Colon (tissue), 2 donors: ENCODE measurements around the gene C19orf81.
"Not testable (repeated sequence)": the region's sequence is repeated elsewhere in the genome, so short reads cannot be mapped to it uniquely, and the experiment has no call there.

Source experiments
- FAIRE-seq: peaks from 2 replicates; lab custom pipeline; 2012; peaks lifted over from hg19 to GRCh38; lab: Jason Lieb, UNC
- donor health status: control.
- donor health status: control.

C19orf81 gene

GRCh38 chr19:50649433-50650391, at the start of gene C19orf81:
C19orf81 (plus strand) TSS chr19:50649445; CDS start chr19:50649445, 0 bp downstream.
- no peak for FAIRE-seq

- FAIRE-seq = no peak
Observed at GRCh38 chr19:50601407-50602088, 47.7 kb upstream of the C19orf81 start.

GRCh38 chr19:50602089-50602422, 47.2 kb upstream of the C19orf81 start:
- FAIRE-seq = no peak

- FAIRE-seq = no peak
Observed at GRCh38 chr19:50602496-50602895, 46.7 kb upstream of the C19orf81 start.

GRCh38 chr19:50602935-50603334, 46.3 kb upstream of the C19orf81 start:
- FAIRE-seq = no peak

- FAIRE-seq = not testable (repeated sequence)
Observed at GRCh38 chr19:50604264-50605073, 44.8 kb upstream of the C19orf81 start.

- not testable (repeated sequence) for FAIRE-seq
Observed at GRCh38 chr19:50606059-50606836, 43.0 kb upstream of the C19orf81 start.

GRCh38 chr19:50607388-50607787, 41.9 kb upstream of the C19orf81 start:
- FAIRE-seq = no peak

GRCh38 chr19:50607874-50608785, 41.1 kb upstream of the C19orf81 start:
- no peak for FAIRE-seq

GRCh38 chr19:50612504-50613404, 36.5 kb upstream of the C19orf81 start:
- FAIRE-seq = not testable (repeated sequence)

GRCh38 chr19:50618379-50618778, 30.9 kb upstream of the C19orf81 start:
- FAIRE-seq = not testable (repeated sequence)

- FAIRE-seq = not testable (repeated sequence)
Observed at GRCh38 chr19:50619184-50619583, 30.1 kb upstream of the C19orf81 start.

GRCh38 chr19:50620394-50620906, 28.8 kb upstream of the C19orf81 start:
- not testable (repeated sequence) for FAIRE-seq

- no peak for FAIRE-seq
Observed at GRCh38 chr19:50624949-50625600, 24.2 kb upstream of the C19orf81 start.

GRCh38 chr19:50626011-50626410, 23.2 kb upstream of the C19orf81 start:
- FAIRE-seq = no peak

GRCh38 chr19:50626795-50627194, 22.4 kb upstream of the C19orf81 start:
- no peak for FAIRE-seq

- FAIRE-seq = no peak
Observed at GRCh38 chr19:50628146-50628545, 21.1 kb upstream of the C19orf81 start.

GRCh38 chr19:50628551-50628950, 20.7 kb upstream of the C19orf81 start:
- FAIRE-seq = no peak

- FAIRE-seq = no peak
Observed at GRCh38 chr19:50629194-50629593, 20.1 kb upstream of the C19orf81 start.
